NT2/D1 (cell line): Measurements from ENCODE around the gene TOR1AIP2.

Experiments
- YY1 ChIP-seq: IDR thresholded peaks from 2 replicates; pipeline ENCODE4 v1.6.1; 2011; ENCODE audit not compliant: insufficient read length, insufficient read depth
- ZNF274 ChIP-seq: IDR thresholded peaks from 2 replicates; pipeline ENCODE4 v1.6.1; 2011; ENCODE audit warnings: mild to moderate bottlenecking, low read depth, low read length

- TF ChIP-seq YY1: no peak
- TF ChIP-seq ZNF274: no peak
These were observed 34.2 kb upstream of the TOR1AIP2 start for GRCh38 chr1:179911812-179912211.
